T-helper 2 cell treated with Interferon-gamma antibody and Interleukin-4, amounts not matched to agents 5 μg/mL and 100 μg/mL, for 36 hours (primary cell): ENCODE results near the gene GPR35.
"Not testable (repeated sequence)": the region's sequence is repeated elsewhere in the genome, so short reads cannot be mapped to it uniquely, and the experiment has no call there.

Experiments
- DNase-seq: peaks from one replicate; pipeline ENCODE4 v3.0.0; 2021; ENCODE audit warnings: low spot score
- H3K27ac Mint-ChIP-seq: one replicate; pipeline ENCODE4 v1.8.0; 2021; ENCODE audit warnings: mild to moderate bottlenecking, mixed read lengths
- H3K27me3 Mint-ChIP-seq: one replicate; pipeline ENCODE4 v1.8.0; 2021; ENCODE audit warnings: low read depth, mixed read lengths
- H3K36me3 Mint-ChIP-seq: one replicate; pipeline ENCODE4 v1.8.0; 2021; ENCODE audit warnings: low read depth, mixed read lengths
- H3K4me1 Mint-ChIP-seq: one replicate; pipeline ENCODE4 v1.8.0; 2021; ENCODE audit warnings: low read depth, mixed read lengths
- H3K4me3 Mint-ChIP-seq: one replicate; pipeline ENCODE4 v1.8.0; 2022; ENCODE audit warnings: mild to moderate bottlenecking, moderate library complexity, mixed read lengths
- H3K9me3 Mint-ChIP-seq: one replicate; pipeline ENCODE4 v1.8.0; 2021; ENCODE audit warnings: mixed read lengths

Gene GPR35

DNA sequence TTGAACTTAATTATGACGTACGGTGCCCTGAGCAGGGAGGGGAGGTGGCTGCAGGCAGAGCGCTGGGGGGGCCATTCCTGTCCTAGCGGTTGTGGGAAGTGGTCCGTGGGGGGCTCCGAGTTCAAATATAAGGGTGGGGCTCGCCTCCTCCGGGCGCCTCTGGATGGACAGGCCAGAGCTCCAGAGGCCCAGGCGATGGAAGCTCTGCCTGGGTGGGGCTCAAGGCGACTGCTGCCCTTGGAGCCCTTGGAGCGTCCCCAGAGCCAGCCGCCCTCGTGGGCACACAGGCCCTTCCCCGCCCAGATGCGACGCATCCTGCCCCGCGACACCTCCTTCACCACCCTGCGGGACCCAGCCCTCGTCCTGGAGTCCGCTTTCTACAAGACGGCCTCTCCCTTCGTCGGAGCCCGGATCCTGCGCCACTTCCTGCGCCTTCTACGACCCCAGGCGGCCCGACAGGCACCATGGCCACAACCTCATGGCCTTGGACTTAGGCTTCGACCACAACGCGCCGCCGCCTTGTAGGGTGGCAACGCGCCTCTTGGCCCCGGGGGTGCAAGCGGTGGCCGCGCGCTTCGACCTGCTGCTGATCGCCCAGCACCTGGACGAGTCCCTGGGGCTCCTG lies 46.9 kb downstream of the GPR35 start:
- Mint-ChIP-seq H3K4me3 (no peak overlapping the region), H3K27ac (no peak overlapping the region), H3K27me3 (peaks cover 45% of the 10 kb centered on the region), H3K9me3 (no peaks in the 10 kb centered on the region), H3K4me1 (no peaks in the 10 kb centered on the region), H3K36me3 (no peaks in the 10 kb centered on the region)
- DNase-seq, result no peak

DNA sequence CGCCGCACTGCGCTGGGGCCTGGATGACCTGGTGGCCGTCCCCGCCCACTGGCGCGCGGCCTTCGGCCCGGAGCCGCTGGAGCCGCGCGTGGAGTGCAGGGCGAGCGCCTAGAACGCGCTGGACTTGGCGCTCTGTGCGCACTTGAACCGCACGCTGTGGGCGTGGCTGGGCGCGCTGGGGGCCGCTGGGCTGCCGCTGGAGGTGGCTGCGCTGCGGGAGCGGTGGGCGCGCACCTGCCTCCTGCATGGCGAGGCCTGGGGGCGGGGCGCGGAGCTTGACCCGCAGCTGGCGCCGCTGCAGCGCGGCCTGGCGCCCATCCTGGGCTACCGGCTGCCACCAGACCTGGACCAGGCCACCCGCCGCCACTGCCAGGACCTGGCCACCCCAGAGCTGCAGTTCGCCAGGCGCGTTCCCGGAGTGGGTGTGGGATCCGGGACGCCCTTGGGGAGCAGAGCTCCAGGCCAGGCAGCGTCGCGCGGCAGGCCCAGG lies 47.5 kb downstream of the GPR35 start:
- peaks cover 41% of the 10 kb centered on the region for H3K27me3 Mint-ChIP-seq
- no peak overlapping the region for H3K4me3 Mint-ChIP-seq
- H3K9me3 Mint-ChIP-seq, result no peaks in the 10 kb centered on the region
- H3K27ac Mint-ChIP-seq, result no peak overlapping the region
- H3K36me3 Mint-ChIP-seq, result no peaks in the 10 kb centered on the region
- H3K4me1 Mint-ChIP-seq, result no peaks in the 10 kb centered on the region
- DNase-seq, result no peak

DNA sequence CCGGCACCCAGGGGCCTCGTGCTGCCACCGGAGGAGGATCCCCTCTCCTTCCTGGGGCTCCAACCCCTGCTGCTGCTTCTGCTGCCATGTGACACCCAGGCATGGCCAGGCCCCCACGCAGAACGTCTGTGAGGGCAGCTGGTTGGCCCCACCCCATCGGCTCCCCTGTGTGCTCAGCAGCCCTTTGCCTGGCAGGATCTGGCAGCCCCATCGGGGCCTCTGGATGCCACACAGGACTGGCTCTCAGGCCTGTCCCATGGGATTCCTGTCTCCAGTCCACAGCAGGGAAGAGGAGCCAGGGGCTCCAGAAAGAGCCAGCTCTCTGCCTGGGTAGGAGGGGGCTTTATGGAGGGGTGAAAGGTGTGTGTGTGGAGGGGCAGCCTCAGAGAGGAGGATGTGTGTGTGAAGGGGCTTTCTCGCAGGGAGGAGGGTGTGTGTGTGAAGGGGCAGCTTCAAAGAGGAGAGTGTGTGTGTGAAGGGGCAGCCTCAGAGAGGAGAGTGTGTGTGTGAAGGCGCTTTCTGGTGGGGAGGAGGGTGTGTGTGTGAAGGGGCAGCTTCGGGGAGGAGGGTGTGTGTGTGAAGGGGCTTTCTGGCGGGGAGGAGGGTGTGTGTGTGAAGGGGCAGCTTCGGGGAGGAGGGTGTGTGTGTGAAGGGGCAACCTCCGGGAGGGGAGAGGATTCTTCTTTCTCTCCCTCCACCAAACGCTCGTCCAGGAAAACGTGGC lies 49.3 kb downstream of the GPR35 start:
- DNase-seq, H3K27ac Mint-ChIP-seq, H3K9me3 Mint-ChIP-seq, H3K4me1 Mint-ChIP-seq, H3K4me3 Mint-ChIP-seq, H3K36me3 Mint-ChIP-seq: not testable (repeated sequence)
- H3K27me3 Mint-ChIP-seq, result peaks cover 30% of the 10 kb centered on the region

DNA sequence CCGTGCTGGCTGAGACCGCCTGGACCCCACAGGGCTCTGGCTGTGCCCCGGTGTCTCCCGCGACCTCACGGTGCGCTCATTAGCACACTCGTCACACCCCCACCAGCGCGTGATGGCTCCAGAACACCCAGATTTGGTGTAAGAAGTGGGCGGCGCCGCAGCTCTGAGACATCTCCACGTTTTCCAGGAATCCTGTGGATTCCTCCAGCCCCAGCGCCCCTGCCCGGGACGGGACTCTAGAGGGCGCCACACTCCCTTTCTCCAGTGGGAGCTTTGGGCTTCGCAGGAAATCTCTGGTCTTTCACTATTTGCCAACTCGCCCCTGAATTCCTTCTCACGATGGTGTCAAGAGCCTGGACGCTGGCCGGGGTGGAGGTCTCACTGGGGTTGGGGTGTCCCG lies 50.1 kb downstream of the GPR35 start:
- not testable (repeated sequence) for H3K36me3 Mint-ChIP-seq, DNase-seq, H3K27ac Mint-ChIP-seq, H3K4me3 Mint-ChIP-seq, H3K9me3 Mint-ChIP-seq, H3K4me1 Mint-ChIP-seq
- peaks cover 26% of the 10 kb centered on the region for H3K27me3 Mint-ChIP-seq

DNA sequence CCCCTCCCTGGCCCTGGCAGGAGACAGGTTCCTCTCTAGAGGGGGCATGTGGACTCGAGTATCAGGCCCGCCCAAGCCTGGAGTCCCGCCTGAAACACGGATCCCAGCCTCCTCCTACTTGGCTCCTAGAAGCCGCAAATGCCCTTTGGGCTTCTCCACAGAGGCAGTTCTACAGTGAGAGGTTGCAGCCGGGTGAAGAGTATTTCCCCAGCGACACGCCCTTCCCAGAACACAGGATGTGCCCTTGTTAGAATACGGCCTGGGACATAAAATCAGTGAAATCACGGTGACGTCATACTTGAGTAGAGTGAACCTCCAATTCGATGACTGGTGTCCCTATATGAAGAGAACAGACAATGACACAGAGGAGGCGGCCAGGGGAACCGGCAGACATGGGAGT lies 52.8 kb downstream of the GPR35 start:
- H3K4me3 Mint-ChIP-seq, H3K36me3 Mint-ChIP-seq, H3K27me3 Mint-ChIP-seq, H3K4me1 Mint-ChIP-seq, H3K27ac Mint-ChIP-seq, DNase-seq, H3K9me3 Mint-ChIP-seq: not testable (repeated sequence)

DNA sequence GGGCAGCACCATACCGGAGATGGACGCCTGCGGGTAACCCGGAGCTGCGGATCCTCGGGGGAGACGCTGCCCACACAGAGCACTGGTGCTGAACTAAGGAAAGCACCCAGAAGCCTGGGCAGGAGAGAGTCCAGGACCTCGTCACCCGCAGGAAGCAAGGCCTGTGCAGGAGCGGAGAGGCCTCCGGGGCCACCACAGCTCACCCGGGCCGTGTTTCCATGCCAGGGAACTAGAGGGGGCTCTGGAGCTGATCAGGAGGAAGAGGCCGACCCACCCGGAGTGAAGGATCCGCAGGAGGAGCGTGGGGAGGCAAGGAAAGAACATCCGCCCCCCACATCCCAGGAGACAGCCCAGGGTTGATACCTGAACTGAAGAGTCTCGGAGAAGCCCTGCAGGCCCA lies 53.6 kb downstream of the GPR35 start:
- H3K4me3 Mint-ChIP-seq, H3K9me3 Mint-ChIP-seq, H3K27me3 Mint-ChIP-seq, H3K36me3 Mint-ChIP-seq, H3K4me1 Mint-ChIP-seq, H3K27ac Mint-ChIP-seq, DNase-seq: not testable (repeated sequence)

DNA sequence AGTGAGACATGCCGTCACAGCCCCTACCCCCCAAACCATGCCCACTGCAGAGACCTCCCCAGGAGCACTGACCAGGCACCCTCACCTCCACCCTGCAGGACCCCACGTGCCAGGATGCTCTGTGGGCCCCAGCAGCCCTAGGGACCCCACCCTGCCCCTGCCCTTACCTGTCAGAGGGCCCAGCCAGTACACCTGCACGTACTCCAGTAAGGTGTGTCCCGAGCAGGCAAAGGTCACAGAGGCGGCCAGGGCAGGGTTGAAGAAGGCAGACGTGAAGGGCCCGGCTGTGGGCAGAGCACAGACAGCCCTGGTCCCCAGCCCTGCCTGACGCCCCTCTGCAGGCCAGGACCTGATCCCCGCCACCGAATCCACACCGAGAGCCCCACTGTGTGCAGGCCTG lies 54.9 kb downstream of the GPR35 start:
- not testable (repeated sequence) for H3K27ac Mint-ChIP-seq, H3K4me3 Mint-ChIP-seq, H3K27me3 Mint-ChIP-seq, H3K9me3 Mint-ChIP-seq, DNase-seq, H3K36me3 Mint-ChIP-seq, H3K4me1 Mint-ChIP-seq
